ENCODE data around the gene LRP2. TPM values are rescaled to one million over a fixed set of nuclear protein-coding genes. Genes with fewer than 3 reads are reported as not detected.

LRP2 gene
- total and polyA plus RNA-seq, 2 of the 4 experiments (the other 2 are of a cell fraction): not detected

GRCh38 chr2:169349535-169349934, 12.8 kb downstream of the LRP2 start:
- H3K36me3 ChIP-seq (ENCODE audit: control insufficient read depth, insufficient read depth, low read length): no peaks in the 10 kb centered on the region
- BruUV-seq (replicated peaks): no TSS peak
- no peak overlapping the region for H2BK15ac ChIP-seq (ENCODE audit: low read depth, low read length)
- H2AK9ac ChIP-seq (replicated peaks; ENCODE audit: low read depth, low read length, poor library complexity): no peak overlapping the region
- no peak overlapping the region for H3K23ac ChIP-seq (ENCODE audit: low read depth, low read length)
- no peaks in the 10 kb centered on the region for H3K27me3 ChIP-seq (ENCODE audit: control insufficient read depth, insufficient read depth, low read length)
- H3K9me1 ChIP-seq (ENCODE audit: insufficient read depth, low read length): no peaks in the 10 kb centered on the region
- H3K4me2 ChIP-seq (ENCODE audit: low read depth, low read length): no peak overlapping the region
- H4K8ac ChIP-seq (ENCODE audit: low read depth in 2 of 2, low read length in 2 of 2): no peak overlapping the region
- H2BK20ac ChIP-seq (ENCODE audit: low read depth, low read length): no peak overlapping the region
- ATAC-seq (ENCODE audit: low read depth) (no peak), DNase-seq (no peak)
- no peak overlapping the region for H3K27ac ChIP-seq (ENCODE audit: insufficient read depth, low read length)
- CTCF ChIA-PET: no interaction called here
- H3K14ac ChIP-seq (replicated peaks; ENCODE audit: low read depth, low read length): no peak overlapping the region
- no peaks in the 10 kb centered on the region for H3K4me1 ChIP-seq (ENCODE audit: control insufficient read depth, insufficient read depth, low read length)
- no peaks in the 10 kb centered on the region for H3K9me3 ChIP-seq (ENCODE audit: control insufficient read depth, insufficient read depth, low read length)
- dilution Hi-C loops (cut with HindIII; ENCODE audit: low sequenced_read_pairs, unreplicated experiment) (no loop called here), intact Hi-C loops (cut with micrococcal nuclease) (no loop called here), in situ Hi-C loops (cut with MboI; ENCODE audit: low sequenced_read_pairs) (no loop called here)
- no peaks in the 10 kb centered on the region for H3K79me1 ChIP-seq (ENCODE audit: low read depth in 1 of 2, low read length in 2 of 2)
- H3K9ac ChIP-seq (ENCODE audit: low read depth, low read length): no peak overlapping the region
- H2AK5ac ChIP-seq (ENCODE audit: low read depth, low read length): no peak overlapping the region
- no peak overlapping the region for H4K91ac ChIP-seq (ENCODE audit: insufficient read depth, low read depth, low read length)
- no peak overlapping the region for H3K56ac ChIP-seq (ENCODE audit: extremely low read depth, insufficient read depth, low read length)
- WGBS, 2 experiments (ENCODE audit: extremely low coverage in 2 of 2, insufficient read length in 1 of 2): 10% methylated on average over 1 of the region's 2 CpGs; no CpG with 5 or more reads in 1 of the 2 experiments
- no peak overlapping the region for H2BK5ac ChIP-seq (ENCODE audit: low read depth, low read length, poor library complexity, severe bottlenecking)
- H3K18ac ChIP-seq (ENCODE audit: low read depth, low read length): no peak overlapping the region
- no peak overlapping the region for H2BK120ac ChIP-seq (ENCODE audit: low read depth, low read length)
- TF ChIP-seq FOS (IDR thresholded peaks at IDR 0.05; ENCODE audit: low read depth, low read length) (no peak), BHLHE40 (IDR thresholded peaks at IDR 0.05; ENCODE audit: low read depth, low read length) (no peak), CTCF (conservative IDR thresholded peaks at IDR 0.05; ENCODE audit: low read depth, low read length) (no peak), CEBPB (IDR thresholded peaks at IDR 0.05; ENCODE audit: low read depth, low read length) (no peak)
- no peak overlapping the region for H3K4me3 ChIP-seq (ENCODE audit: insufficient read depth, low read depth, low read length)
- no peak overlapping the region for H3K4ac ChIP-seq (ENCODE audit: low read depth, low read length)
- no peaks in the 10 kb centered on the region for H4K20me1 ChIP-seq (ENCODE audit: insufficient read depth, low read length)
- POLR2A ChIA-PET (ENCODE audit: unreplicated experiment): no interaction called here
- no peak overlapping the region for H4K5ac ChIP-seq (ENCODE audit: low read depth, low read length)
- no peak overlapping the region for H2AFZ ChIP-seq (replicated peaks; ENCODE audit: low read length, poor library complexity)
